Activated CD8-positive, alpha-beta memory T cell treated with anti-CD3 and anti-CD28 coated beads for 1 hour (primary cell): ENCODE results near the gene BBC3.
"Not testable (repeated sequence)": the region's sequence is repeated elsewhere in the genome, so short reads cannot be mapped to it uniquely, and the experiment has no call there.

Experiments
- DNase-seq, 2 donors: peaks; one replicate each; pipeline ENCODE4 v3.0.0-alpha.2; 2020; ENCODE audit warnings: low read depth in 1 of 2; ENCODE audit errors: extremely low read depth in 1 of 2

The BBC3 gene

GRCh38 chr19:47230921-47231214 is at the start of gene BBC3:
Gene BBC3 (minus strand): TSS chr19:47231199. CDS start chr19:47228431, 2,768 bp downstream.
- no peak for DNase-seq

GRCh38 chr19:47280183-47280797 is 49.3 kb upstream of the BBC3 start:
- no peak for DNase-seq

GRCh38 chr19:47276513-47276912 is 45.5 kb upstream of the BBC3 start:
- not testable (repeated sequence) for DNase-seq

GRCh38 chr19:47275791-47276461 is 44.9 kb upstream of the BBC3 start:
- no peak for DNase-seq

GRCh38 chr19:47274891-47275761 is 44.1 kb upstream of the BBC3 start:
- DNase-seq, result no peak

- peak; percentile 97 to 100 for DNase-seq
Measured at GRCh38 chr19:47274071-47274890, 43.3 kb upstream of the BBC3 start, which contains the start of gene INAFM1. Gene INAFM1 (plus strand): TSS chr19:47274885. CDS start chr19:47274920, 35 bp downstream.

- DNase-seq, result peak; percentile 66 to 83
Measured at GRCh38 chr19:47273313-47274070, 42.5 kb upstream of the BBC3 start.

- no peak for DNase-seq
Measured at GRCh38 chr19:47272448-47273312, 41.7 kb upstream of the BBC3 start.

- DNase-seq, result no peak
Measured at GRCh38 chr19:47271949-47272348, 41.0 kb upstream of the BBC3 start.

- DNase-seq, result no peak
Measured at GRCh38 chr19:47270408-47270807, 39.4 kb upstream of the BBC3 start.

- no peak for DNase-seq
Measured at GRCh38 chr19:47269596-47269995, 38.6 kb upstream of the BBC3 start.

GRCh38 chr19:47268028-47268427 is 37.0 kb upstream of the BBC3 start:
- no peak for DNase-seq

- DNase-seq, result no peak
Measured at GRCh38 chr19:47267350-47267759, 36.4 kb upstream of the BBC3 start.

GRCh38 chr19:47266401-47266941 is 35.5 kb upstream of the BBC3 start:
- DNase-seq, result no peak

GRCh38 chr19:47264629-47265028 is 33.6 kb upstream of the BBC3 start:
- no peak for DNase-seq

- DNase-seq, result not testable (repeated sequence)
Measured at GRCh38 chr19:47261946-47262793, 31.2 kb upstream of the BBC3 start.

- no peak for DNase-seq
Measured at GRCh38 chr19:47260476-47260875, 29.5 kb upstream of the BBC3 start.
